GM21360 (cell line): ENCODE data around the gene TRIM9.
"Not testable (repeated sequence)": the region's sequence is repeated elsewhere in the genome, so short reads cannot be mapped to it uniquely, and the experiment has no call there.

Source experiments
- ATAC-seq: cut with Tn5 transposase; IDR thresholded peaks from one replicate; pipeline ENCODE4 v1.9.1; 2021; ENCODE audit warnings: mild to moderate bottlenecking, moderate library complexity; ENCODE audit not compliant: unreplicated experiment

TRIM9 gene

DNA sequence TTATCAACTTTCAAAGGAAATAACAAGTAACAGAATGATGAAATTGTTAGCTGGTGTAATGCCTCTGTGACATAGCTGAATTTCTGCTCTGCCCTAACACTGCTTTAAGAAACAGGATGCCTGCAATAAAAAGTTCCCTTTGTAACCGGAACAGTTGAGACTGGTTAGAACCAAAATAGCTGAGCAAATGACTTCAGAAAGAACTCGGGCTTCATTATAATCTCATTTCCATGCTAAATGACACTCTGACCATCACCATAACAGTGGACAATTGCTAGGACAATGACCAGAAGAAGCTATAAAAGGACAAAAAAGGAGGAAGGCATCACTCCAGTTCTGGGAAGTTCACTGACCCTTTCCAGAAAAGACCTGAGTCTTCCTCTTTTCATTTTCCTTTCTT is 127.1 kb downstream of the TRIM9 start:
- no peak for ATAC-seq

DNA sequence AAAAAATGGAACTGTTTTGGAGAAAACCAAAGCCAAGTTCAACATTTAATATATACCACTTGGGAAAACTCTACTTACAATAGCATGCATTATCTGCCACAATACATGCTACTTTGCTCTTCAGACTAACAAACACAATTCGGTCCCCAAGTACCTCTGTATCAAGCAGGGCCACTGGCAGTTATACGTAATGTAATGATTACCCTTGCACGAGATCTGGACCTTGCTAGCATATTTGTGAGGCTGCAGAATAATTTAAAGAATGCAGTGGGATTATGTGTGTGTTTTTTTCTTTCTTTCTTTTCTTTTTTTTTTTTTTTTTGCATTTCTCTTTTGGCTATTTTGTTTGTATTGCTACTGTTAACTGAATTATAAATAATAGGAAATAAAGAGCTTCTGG is 127.8 kb downstream of the TRIM9 start:
- ATAC-seq, result no peak

DNA sequence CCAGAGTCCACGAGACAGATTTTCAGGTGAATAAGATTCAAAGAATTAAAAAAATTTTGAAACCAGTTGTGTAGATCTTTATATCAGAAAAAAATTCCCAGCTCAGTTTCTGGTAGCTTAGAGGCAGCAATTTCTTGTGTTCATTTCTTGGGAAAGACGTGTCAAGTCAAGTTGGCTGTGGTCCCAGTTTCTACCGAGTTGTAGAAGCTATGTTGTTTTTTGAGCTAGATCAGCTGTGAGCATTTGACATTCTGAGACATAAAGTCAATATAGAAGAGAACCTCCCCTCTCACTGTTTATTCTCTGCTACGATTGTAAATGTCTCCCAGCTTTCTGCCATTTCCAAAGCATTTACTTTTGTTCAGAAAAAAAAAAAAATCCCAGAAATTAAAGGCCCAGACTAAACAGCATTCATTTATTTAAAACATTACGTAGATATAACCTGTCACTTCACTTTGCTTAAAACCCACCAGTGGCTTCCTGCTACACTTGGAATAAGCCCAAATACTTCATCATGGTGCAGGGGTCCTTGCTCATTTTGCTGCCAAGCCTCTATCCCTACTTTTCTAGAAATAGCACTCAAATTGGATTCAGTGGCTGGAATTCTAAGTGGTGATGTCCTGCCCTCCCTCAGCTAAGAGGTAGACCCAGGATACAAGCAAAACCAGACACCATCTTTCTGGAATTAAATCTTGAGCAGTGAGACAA is 130.1 kb downstream of the TRIM9 start:
- no peak for ATAC-seq

DNA sequence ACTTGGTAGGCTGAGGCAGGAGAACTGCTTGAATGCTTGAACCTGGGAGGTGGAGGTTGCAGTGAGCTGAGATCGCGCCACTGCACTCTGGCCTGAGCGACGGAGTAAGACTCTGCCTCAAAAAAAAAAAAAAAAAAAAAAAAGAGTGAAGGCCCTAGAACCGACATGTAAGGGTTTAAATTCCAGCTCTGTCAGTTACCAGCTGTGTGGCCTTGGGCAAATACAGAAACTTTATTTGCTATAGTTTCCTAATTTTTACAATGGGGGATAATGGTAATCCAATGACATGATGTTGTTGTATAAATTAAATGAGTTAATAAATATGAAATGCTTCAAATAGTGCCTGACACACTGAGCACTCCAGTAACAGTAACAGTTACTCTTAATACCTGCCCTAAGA is 131.0 kb downstream of the TRIM9 start:
- no peak for ATAC-seq

DNA sequence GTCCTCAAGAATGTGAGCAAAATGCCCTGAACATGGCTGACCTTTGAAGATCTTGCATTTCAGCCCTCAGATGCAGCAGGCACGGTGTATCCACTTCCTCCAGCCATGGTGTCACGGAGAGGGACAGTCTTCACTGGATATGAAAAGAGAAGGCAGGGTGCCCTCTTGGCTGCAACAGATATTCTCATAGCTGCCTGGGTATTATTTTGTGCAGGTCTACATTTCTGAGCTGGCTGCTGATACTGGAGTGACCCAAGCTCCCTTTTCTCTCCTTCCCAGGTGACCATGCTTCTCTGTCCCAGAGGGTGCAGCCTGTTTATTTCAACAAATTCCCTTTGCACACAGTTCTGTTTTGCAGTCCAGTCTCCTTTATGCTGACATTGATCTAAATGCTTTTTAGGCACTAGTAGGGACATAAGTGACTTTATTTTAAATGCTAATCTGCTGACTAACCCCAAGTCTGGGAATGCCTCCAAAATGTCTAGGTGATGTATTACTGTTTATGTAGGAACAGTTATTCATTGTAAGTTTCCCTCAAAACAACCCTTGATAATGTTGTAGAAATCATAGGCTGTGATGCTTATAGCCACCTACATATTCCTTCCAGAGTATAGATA is 133.2 kb downstream of the TRIM9 start:
- no peak for ATAC-seq

DNA sequence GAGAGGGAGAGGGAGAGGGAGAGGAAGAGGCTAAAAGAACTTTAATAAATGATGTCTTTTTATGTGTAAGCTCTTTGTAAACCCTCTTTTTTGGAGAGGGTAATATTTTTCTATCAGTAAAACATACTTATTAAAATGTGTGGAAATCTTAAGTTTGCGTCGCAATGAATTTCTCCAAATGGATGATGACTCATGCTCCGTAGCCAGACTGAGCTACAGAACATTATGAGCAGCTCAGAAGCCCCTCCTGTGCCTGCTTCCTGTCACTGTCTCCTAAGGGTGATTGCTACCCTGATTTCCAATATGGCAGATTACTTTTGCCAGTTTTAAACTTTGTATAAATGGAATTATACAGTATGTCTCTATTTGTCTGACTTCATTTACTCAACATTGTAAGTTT is 137.6 kb downstream of the TRIM9 start:
- no peak for ATAC-seq

DNA sequence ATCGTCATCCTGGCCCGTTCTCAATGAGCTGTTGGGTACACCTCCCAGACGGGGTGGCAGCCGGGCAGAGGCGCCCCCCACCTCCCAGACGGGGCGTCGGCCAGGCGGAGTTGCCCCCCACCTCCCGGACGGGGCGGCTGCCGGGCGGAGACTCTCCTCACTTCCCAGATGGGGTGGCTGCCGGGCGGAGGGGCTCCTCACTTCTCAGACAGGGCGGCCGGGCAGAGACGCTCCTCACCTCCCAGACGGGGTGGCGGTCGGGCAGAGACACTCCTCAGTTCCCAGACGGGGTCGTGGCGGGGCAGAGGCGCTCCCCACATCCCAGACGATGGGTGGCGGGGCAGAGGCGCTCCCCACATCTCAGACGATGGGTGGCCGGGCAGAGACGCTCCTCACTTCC is 138.5 kb downstream of the TRIM9 start:
- not testable (repeated sequence) for ATAC-seq

DNA sequence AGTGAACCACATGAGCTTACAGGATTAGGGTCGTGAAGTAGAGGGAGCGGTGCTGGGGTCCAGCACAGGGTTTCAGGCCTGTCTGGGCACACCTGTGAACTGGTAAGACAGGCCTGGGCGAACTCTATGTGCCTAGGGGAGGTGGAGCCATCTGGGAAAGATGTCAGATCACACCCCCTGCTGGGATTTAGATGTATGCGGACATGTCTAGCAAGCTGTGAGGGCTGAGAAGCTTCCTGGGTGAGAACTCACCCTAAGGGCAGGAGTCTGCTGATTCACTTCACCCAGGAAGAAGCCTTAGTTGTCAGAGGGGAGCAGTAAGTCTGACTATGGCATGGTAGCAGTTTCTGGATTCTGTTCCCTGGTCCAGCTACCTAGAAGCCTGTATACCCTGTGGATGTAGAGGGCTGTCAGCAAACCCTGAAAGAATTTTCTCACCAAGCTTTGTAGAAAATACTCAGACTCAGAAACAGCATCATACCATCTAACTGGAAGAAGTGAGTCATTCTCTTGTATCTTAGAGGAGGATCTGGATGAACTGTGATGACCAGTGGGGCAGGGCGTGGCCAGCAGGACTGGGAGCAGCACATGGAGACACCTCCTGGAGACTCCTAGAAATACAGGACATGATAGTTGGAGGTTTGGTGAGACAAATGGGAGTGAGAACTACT is 139.4 kb downstream of the TRIM9 start:
- ATAC-seq, result no peak

DNA sequence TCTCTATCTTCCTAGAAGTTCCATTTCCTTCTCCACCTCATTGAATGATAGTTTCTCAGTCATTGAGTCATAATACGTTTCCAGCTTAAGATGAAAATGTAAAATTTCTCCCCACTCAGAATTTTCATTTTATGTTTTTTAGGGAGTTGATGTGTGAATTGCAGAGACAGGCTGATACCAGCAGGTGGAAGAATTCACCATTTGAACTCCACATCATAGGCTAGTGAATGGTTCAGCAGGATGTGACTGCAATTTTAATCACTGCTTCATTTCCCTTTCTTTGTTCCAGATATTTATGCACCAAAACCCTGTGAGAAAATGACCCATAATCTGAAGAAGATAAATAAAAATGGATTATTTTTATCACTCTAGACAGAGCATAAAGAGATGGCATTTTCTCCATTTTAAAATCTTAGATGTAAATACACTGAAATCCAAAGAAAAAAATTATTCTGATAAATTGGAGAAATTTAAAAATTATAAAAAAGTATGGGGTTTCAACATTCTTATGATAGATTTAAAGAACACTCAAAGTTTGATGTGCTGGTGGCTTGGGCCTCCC is 140.0 kb downstream of the TRIM9 start:
- ATAC-seq, result no peak

DNA sequence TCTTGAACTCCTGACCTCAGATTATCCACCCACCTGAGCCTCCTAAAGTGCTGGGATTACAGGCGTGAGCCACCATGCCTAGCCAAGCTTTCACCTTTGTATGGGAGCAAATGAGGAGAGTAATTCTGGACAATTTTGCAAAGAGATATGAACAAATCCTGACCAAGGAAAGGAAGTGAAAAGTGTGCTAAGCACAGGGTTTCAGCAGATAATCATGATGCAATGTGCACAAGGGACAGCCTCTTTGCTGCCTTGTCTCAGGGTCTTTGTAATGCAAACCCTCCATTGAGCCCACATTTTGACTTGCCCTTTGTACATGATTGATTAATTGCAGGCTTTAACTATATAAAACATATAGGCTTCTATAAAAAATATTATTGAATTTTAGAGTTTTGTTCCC is 141.4 kb downstream of the TRIM9 start:
- ATAC-seq, result no peak

DNA sequence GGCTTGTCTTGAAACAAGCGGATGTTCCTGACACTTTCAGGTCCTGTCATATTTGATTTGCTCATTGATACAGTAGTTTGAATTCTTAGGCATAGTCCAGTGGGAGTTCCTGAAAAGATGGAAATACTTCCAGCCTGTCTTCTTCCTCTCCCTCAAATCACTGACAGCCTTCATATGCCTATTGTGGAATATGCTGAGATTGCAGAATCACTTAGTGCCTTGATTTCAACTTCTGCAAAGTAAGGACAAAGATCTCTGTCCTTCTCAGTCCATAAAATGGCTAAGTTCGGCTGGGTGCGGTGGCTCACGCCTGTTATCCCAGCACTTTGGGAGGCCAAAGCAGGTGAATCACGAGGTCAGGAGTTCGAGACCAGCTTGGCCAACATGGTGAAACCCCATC is 143.9 kb downstream of the TRIM9 start:
- ATAC-seq, result no peak

DNA sequence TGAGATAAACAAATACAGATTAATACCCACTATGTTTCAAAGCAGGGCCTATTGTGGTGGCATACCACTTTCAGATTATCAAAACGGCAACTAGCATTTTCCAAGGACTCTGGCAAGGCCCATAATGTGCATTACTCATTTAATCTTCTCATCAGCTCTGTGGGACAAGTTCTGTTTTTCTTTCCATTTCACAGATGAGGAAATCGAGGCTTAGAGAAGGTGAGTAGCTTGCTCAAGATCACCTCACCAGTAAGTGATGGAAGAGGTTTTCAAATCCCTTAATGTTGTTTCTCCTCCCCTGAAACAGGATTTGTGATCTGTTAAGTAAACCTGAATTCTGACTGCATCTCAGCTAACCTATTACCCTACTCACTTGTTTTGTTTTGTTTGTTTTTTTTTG is 146.7 kb downstream of the TRIM9 start:
- ATAC-seq, result no peak

DNA sequence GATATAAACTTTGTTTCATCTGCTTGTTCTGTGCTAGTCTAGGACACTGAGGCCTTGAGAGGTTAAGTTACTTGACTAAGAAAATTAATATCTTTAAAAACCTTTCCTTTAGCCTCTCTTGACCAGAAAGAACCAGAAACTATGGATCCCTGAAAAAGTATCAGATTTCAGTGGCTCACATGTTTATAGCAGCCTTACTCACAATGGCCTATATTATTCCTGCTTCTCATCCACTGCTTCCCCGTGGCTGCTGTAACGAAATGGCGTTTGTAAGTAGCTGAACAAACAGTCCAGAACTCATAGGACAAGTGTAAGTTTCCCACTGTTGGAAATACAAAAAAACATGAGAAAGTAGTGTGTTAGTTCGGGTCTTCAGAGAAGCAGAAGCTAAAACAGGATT is 147.5 kb downstream of the TRIM9 start:
- ATAC-seq, result no peak

DNA sequence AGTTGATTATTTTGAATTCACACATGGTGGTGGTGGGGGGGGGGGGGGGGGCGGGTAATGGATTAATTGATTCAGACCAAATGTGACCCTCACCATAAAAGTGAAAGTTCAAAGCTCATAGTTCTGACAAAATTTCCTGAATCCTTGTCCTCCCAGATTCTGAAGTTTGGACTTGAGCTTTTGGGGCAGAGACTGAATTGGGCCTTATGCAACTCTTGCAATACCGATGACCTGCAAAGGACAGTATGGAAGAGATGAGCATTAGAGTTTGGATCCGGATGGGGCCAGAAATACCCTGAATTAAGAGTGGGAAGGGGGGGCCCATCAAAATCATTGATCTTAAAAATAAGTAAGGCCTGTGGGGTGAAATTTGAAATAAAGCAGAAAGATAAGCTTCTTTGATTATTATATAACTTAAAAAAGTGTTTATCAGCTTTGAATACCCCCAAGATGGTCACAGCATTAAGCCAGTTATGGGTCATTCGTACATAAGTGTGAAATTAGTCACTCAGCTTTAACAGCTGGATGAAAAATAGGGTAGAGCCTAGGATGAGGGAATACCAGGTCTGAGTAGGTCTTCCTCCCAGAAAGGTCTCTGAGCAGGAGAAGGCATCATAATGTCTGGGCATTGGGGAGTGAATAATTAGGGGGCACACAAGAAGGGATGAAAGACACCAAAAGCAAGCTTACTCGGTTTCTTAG is 148.5 kb downstream of the TRIM9 start:
- no peak for ATAC-seq

DNA sequence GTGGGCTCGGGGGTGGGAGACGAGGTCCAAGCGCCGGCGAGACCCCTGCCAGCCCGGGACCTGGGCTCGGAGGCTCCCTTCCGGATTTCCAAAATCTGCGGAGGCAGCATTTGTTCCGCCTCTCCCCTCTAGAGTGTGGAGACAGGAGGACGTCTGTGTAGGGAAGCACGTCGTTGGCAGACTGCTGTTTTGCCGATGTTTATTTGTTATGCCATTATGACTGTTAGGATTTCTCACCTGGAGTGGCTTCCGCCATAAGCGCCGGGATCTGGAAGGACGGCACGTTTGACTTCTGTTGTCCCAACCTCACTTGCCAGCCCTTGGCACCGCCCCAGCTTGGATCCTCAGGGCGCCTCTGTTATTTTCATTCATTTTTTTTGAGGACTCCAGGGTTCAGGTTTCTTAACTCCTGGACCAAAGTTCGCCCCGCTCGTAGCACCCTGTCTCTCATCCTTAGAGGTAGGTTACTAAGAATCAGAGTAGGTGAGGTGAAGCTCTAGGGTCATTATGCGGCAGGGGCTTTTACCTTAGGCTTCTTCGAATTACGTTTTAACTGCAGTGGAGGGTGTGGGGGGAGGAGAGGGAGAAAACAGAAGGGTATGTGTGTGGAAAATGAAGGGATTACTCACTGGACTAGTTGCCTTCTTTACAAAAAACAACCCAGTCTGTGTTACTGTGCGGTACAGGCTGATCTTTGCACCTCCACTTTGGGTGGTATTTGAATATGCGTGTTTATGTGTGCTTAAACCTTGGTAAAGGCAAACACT is 150.1 kb downstream of the TRIM9 start:
- ATAC-seq, result no peak

DNA sequence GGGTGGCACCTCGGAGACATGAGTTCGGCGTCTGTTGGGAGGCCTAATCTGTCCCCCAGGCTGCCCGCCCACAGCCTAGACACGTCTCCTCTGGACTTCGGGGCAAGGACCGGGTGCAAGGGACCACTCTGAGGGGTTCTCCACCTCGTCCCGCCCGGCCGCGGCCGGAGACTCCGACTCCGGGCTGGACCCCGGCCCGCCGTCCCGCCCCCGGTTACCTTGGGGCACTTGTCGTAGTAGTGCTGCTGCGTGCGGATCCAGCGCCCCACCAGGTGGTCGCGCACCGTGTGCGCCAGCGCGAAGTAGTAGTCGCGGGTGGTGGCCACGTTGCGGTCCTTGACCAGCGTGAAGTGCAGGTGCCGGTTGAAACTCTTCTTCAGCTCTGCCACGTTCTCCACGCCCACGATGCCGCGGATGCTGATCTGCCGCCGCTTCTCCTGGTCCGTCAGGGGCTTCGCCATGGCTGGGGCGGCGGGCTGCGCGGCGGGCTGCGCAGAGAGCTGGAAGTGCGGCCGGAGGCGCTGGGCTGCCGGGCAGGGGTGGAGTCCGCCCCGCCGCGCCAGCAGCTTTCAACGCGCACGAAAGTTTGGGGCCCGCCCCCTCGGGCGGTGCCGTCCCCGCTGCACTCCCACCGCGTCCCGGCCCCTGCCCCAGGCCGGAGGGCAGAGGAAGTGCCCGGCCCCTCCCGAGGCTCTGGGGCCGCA is 150.8 kb downstream of the TRIM9 start, which contains the start of gene PYGL:
TSS of gene PYGL (minus strand) at position 541 of the 704 bp plus-strand sequence. CDS start at position 461, 80 bp downstream.
- ATAC-seq, result peak; percentile 63

DNA sequence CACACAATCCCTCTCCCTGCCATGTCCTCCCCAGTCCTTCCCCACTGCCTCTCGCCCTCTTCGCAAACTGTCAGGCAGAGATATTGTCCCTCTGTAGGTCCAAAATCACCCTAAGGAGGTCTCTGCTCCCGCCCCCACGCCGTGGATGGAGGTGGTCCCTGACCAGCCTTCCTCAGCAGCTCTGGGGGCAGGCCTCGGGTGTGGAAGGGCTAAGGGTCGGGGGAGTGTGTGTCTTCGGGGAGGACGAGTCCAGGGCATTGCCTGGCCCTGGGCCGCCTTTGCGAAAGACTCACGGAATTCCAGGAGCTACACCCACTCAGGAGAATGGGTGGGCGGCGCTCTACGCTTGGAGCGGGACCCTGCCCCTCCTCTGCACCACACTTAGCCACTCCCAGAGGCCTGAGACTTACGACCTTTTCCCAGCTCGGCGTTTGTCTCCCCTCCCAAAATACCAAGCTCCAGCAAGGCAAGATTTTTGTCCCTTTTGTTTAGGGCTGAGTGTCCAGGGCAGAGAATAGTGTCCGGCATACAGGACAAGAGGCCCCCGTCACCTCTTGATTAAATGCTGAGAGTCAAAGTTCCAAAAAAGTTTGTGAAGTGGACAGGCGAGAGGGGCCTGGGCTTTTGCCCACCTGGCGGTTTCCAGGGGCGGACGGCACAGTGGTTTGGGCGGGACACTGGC is 151.5 kb downstream of the TRIM9 start:
- ATAC-seq, result no peak

DNA sequence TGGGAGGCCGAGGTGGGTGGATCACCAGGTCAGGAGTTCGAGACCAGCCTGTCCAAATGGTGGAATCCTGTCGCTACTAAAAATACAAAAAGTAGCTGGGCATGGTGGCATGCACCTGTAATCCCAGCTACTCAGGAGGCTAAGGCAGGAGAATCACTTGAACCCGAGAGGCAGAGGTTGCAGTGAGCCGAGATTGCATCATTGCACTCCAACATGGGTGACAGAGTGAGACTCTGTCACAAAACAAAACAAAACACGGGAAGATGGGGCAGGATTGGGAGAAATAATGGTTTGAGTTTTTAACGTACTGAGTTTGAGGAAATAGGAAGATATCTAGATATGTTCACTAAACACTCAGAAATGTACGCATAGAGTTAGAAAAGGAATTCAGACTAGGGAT is 153.3 kb downstream of the TRIM9 start:
- ATAC-seq, result not testable (repeated sequence)

DNA sequence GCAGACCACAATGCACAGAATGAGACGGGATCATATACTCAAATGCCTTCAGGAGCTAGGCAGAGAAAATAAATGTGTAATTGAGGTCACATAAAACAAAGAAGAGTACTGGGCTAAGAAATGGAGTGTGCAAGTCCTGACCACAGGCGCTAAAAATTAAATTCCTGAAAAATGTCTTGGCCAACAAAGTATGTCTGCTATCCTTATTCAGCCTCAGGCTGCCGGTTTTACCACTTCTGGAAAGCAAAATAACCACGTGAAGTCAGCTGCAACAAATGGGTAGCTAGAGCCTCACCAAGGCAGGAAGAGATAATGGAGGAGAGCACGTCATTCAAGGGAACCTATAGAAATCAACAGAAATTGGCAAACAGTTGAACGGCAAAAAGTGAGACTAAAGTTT is 153.8 kb downstream of the TRIM9 start:
- no peak for ATAC-seq
